H9 (cell line): ENCODE data around the gene WIPF1. TPM values are rescaled to one million over a fixed set of nuclear protein-coding genes. Genes with fewer than 3 reads are reported as not detected.

ENCODE experiments used
- DNase-seq: peaks from one replicate; pipeline ENCODE4 v3.0.0-alpha.2; 2017
- H2AFZ ChIP-seq: one replicate; pipeline ENCODE4 v1.6.1; 2013; ENCODE audit warnings: mild to moderate bottlenecking, low read length, control low read depth, moderate library complexity
- H2AK5ac ChIP-seq: 2 replicates; pipeline ENCODE4 v1.6.1; 2013; ENCODE audit warnings: low read length, control low read depth, mixed read lengths; ENCODE audit not compliant: insufficient read length
- H2BK120ac ChIP-seq: one replicate; pipeline ENCODE4 v1.6.1; 2013; ENCODE audit warnings: low read depth, mild to moderate bottlenecking, low read length, control low read depth, inconsistent platforms; ENCODE audit not compliant: poor library complexity, severe bottlenecking
- H2BK12ac ChIP-seq: 2 replicates; pipeline ENCODE4 v1.6.1; 2013; ENCODE audit warnings: low read length, control low read depth, mixed read lengths, low read depth; ENCODE audit not compliant: insufficient read length
- H2BK15ac ChIP-seq: 2 replicates; pipeline ENCODE4 v1.6.1; 2013; ENCODE audit warnings: low read depth, low read length, control low read depth
- H2BK20ac ChIP-seq: one replicate; pipeline ENCODE4 v1.6.1; 2013; ENCODE audit warnings: low read depth, mild to moderate bottlenecking, low read length, control low read depth, inconsistent platforms; ENCODE audit not compliant: poor library complexity, severe bottlenecking
- H2BK5ac ChIP-seq: 2 replicates; pipeline ENCODE4 v1.6.1; 2013; ENCODE audit warnings: low read length, control low read depth, mixed read lengths; ENCODE audit not compliant: insufficient read length
- H3K14ac ChIP-seq: 2 replicates; pipeline ENCODE4 v1.6.1; 2013; ENCODE audit warnings: low read length, control low read depth; ENCODE audit not compliant: insufficient read depth
- H3K18ac ChIP-seq: 2 replicates; pipeline ENCODE4 v1.6.1; 2013; ENCODE audit warnings: low read depth, mild to moderate bottlenecking, mixed read lengths, low read length, control low read depth; ENCODE audit not compliant: insufficient read length
- H3K23ac ChIP-seq: 2 replicates; pipeline ENCODE4 v1.6.1; 2013; ENCODE audit warnings: low read length, control low read depth, mixed read lengths, low read depth; ENCODE audit not compliant: insufficient read length
- H3K23me2 ChIP-seq: 2 replicates; pipeline ENCODE4 v1.6.1; 2013; ENCODE audit warnings: low read depth, mild to moderate bottlenecking, mixed read lengths, low read length, control low read depth; ENCODE audit not compliant: insufficient read length, poor library complexity, severe bottlenecking
- H3K27ac ChIP-seq: 2 replicates; pipeline ENCODE4 v1.5.1; 2013; ENCODE audit warnings: low read length, control low read depth, mixed read lengths, low read depth; ENCODE audit not compliant: insufficient read length
- H3K27me3 ChIP-seq: 2 replicates; pipeline ENCODE4 v1.6.1; 2013; ENCODE audit warnings: low read length, control low read depth, inconsistent platforms; ENCODE audit not compliant: insufficient read depth
- H3K4ac ChIP-seq: 2 replicates; pipeline ENCODE4 v1.6.1; 2013; ENCODE audit warnings: low read depth, mild to moderate bottlenecking, control low read depth, inconsistent platforms, low read length, moderate library complexity
- H3K4me1 ChIP-seq: 2 replicates; pipeline ENCODE4 v1.6.1; 2013; ENCODE audit warnings: low read length, control low read depth, inconsistent platforms; ENCODE audit not compliant: insufficient read depth
- H3K4me2 ChIP-seq: 2 replicates; pipeline ENCODE4 v1.6.1; 2013; ENCODE audit warnings: low read length, control low read depth, mixed read lengths; ENCODE audit not compliant: insufficient read length, insufficient read depth
- H3K56ac ChIP-seq: 2 replicates; pipeline ENCODE4 v1.6.1; 2013; ENCODE audit warnings: low read depth, mild to moderate bottlenecking, mixed read lengths, low read length, control low read depth; ENCODE audit not compliant: insufficient read length
- H3K79me1 ChIP-seq: 2 replicates; pipeline ENCODE4 v1.6.1; 2013; ENCODE audit warnings: low read depth, mild to moderate bottlenecking, moderate library complexity, low read length, control low read depth, inconsistent platforms; ENCODE audit not compliant: insufficient read depth, poor library complexity, severe bottlenecking
- H3K79me2 ChIP-seq: 2 replicates; pipeline ENCODE4 v1.6.1; 2013; ENCODE audit warnings: low read length, control low read depth, inconsistent platforms; ENCODE audit not compliant: insufficient read depth
- H3K9ac ChIP-seq: 2 replicates; pipeline ENCODE4 v1.6.1; 2013; ENCODE audit warnings: low read length, control low read depth, mixed read lengths; ENCODE audit not compliant: insufficient read length; ENCODE audit errors: extremely low read depth
- H3K9me3 ChIP-seq: one replicate; pipeline ENCODE4 v1.6.1; 2013; ENCODE audit warnings: low read depth, low read length, inconsistent platforms; ENCODE audit not compliant: control insufficient read depth
- H3T11ph ChIP-seq: one replicate; pipeline ENCODE4 v1.6.1; 2013; ENCODE audit warnings: mild to moderate bottlenecking, low read length, control low read depth, inconsistent platforms
- H4K20me1 ChIP-seq: one replicate; pipeline ENCODE4 v1.6.1; 2013; ENCODE audit not compliant: control insufficient read depth, insufficient read length, insufficient read depth
- H4K5ac ChIP-seq: 2 replicates; pipeline ENCODE4 v1.6.1; 2013; ENCODE audit warnings: low read depth, mild to moderate bottlenecking, mixed read lengths, low read length, control low read depth; ENCODE audit not compliant: insufficient read length
- H4K8ac ChIP-seq: replicated peaks from 2 replicates; pipeline ENCODE4 v1.6.1; 2013; ENCODE audit warnings: low read length, control low read depth, mixed read lengths, low read depth; ENCODE audit not compliant: insufficient read length
- H4K91ac ChIP-seq: 2 replicates; pipeline ENCODE4 v1.6.1; 2013; ENCODE audit warnings: low read depth, mild to moderate bottlenecking, moderate library complexity, mixed read lengths, low read length, control low read depth; ENCODE audit not compliant: insufficient read length
- H3K27ac Mint-ChIP-seq, 3 experiments: 2 replicates in 2 of 3; 3 replicates in 1 of 3; pipeline ENCODE4 v1.8.0; 2020 to 2021; ENCODE audit warnings: mixed read lengths in 3 of 3, mild to moderate bottlenecking in 1 of 3, moderate library complexity in 1 of 3
- H3K27me3 Mint-ChIP-seq: 2 replicates; pipeline ENCODE4 v1.8.0; 2021; ENCODE audit warnings: low read depth, mild to moderate bottlenecking, moderate library complexity, mixed read lengths
- H3K36me3 Mint-ChIP-seq, 3 experiments: 2 replicates in 2 of 3; 3 replicates in 1 of 3; pipeline ENCODE4 v1.8.0; 2020 to 2021; ENCODE audit warnings: low read depth in 3 of 3, mixed read lengths in 3 of 3; ENCODE audit not compliant: insufficient read depth in 1 of 3
- H3K4me1 Mint-ChIP-seq, 2 experiments: 2 replicates each; pipeline ENCODE4 v1.8.0; 2020; ENCODE audit warnings: mixed read lengths in 2 of 2
- H3K4me3 Mint-ChIP-seq, 2 experiments: 2 replicates in 1 of 2; 3 replicates in 1 of 2; pipeline ENCODE4 v1.8.0; 2020 to 2021; ENCODE audit warnings: mild to moderate bottlenecking in 2 of 2, mixed read lengths in 2 of 2, moderate library complexity in 1 of 2
- H3K9me3 Mint-ChIP-seq, 2 experiments: 2 replicates in 1 of 2; 3 replicates in 1 of 2; pipeline ENCODE4 v1.8.0; 2020; ENCODE audit warnings: mild to moderate bottlenecking in 2 of 2, mixed read lengths in 2 of 2, moderate library complexity in 1 of 2
- WGBS: extraction: QIAGEN DNeasy Blood & Tissue Kit; methylation state at CpG from one replicate; pipeline ENCODE4 v1.1.7; 2013; ENCODE audit warnings: missing lambda C conversion rate, low lambda C conversion rate, mixed read lengths; ENCODE audit not compliant: insufficient read length; ENCODE audit errors: extremely low coverage; 5-methylcytosine and 5-hydroxymethylcytosine counted together
- total RNA-seq: library from RNA; stranded (reverse); gene quantifications from 2 replicates; pipeline ENCODE4 v1.2.1, GENCODE V29; 2021
- TF ChIP-seq, protein P1 (sequence below): fragments of 200-600 bp; sonication (generic); conservative IDR thresholded peaks from 3 replicates; pipeline ENCODE4 v1.8.0; 2021; ENCODE audit warnings: antibody characterized with exemption, mild to moderate bottlenecking

Gene WIPF1
- total RNA-seq, 1 experiment from 2014 or later = 5.1 TPM

DNA sequence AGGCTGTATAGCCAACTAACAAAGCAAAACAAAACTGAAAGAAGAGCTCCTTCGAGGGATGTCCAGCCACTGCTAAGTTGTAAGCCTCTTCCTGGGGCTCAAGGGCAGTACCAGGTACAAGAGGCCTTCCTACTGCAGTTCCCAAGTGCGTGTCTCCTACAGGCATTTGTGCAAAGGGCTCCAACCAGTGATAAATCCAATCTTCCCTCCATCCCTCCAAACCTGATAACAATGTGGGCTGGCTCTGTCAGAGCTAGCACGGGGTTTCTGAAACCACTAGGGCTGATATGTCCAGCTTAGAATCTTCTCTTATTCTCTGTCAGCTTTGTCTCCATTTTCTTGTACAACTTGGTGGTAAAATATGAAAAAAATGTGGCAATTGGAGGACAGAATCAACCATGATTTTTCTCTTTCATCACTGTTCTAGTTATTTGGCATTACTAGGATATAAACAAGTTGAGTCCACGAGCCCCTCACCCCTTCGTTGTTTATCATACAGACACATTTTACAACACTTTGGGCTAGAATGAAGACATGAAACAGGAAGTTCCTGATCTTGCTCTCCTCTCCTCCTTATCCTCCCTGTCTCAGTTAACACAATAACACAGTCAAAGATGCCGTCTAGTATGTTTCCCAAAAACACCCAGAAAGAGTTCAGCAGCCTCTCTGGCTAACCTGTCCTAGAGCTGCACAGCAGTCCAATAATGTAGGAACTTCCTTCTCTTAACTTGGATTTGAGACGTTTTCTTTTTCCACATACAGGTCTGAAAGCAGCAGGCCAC is 35.4 kb upstream of the WIPF1 start:
- Mint-ChIP-seq H3K27me3 (no peaks in the 10 kb centered on the region), H3K4me1 (peaks cover 3 to 6% of the 10 kb centered on the region in 2 experiments; a peak in 3 of 4 replicates), H3K9me3 (no peaks in the 10 kb centered on the region), H3K4me3 (no peak overlapping the region), H3K36me3 (no peaks in the 10 kb centered on the region), H3K27ac (peak overlapping the region in 1 of 3 experiments; percentile 13; a peak in 2 of 7 replicates)
- Histone ChIP-seq H4K5ac (no peak overlapping the region), H2BK20ac (no peak overlapping the region), H2BK15ac (no peak overlapping the region), H2BK12ac (no peak overlapping the region), H4K91ac (no peak overlapping the region), H3K79me1 (no peaks in the 10 kb centered on the region), H2AK5ac (no peak overlapping the region), H3K27me3 (no peaks in the 10 kb centered on the region), H3K23me2 (no peaks in the 10 kb centered on the region), H4K20me1 (no peaks in the 10 kb centered on the region), H3T11ph (no peak overlapping the region), H3K18ac (no peak overlapping the region), H3K14ac (no peak overlapping the region), H3K9ac (no peak overlapping the region), H3K79me2 (no peaks in the 10 kb centered on the region), H3K9me3 (no peaks in the 10 kb centered on the region), H3K4me2 (no peak overlapping the region), H2BK120ac (no peak overlapping the region), H4K8ac (no peak overlapping the region), H3K27ac (no peak overlapping the region), H3K4me1 (peaks cover 3% of the 10 kb centered on the region; the same call in 1 of the 2 replicates), H3K23ac (no peak overlapping the region), H3K4ac (no peak overlapping the region), H2BK5ac (no peak overlapping the region), H3K56ac (no peak overlapping the region), H2AFZ (no peak overlapping the region)
- no peak for DNase-seq
- no CpG with 5 or more reads among the region's 7 CpGs for WGBS
- TF ChIP-seq, protein P1, sequence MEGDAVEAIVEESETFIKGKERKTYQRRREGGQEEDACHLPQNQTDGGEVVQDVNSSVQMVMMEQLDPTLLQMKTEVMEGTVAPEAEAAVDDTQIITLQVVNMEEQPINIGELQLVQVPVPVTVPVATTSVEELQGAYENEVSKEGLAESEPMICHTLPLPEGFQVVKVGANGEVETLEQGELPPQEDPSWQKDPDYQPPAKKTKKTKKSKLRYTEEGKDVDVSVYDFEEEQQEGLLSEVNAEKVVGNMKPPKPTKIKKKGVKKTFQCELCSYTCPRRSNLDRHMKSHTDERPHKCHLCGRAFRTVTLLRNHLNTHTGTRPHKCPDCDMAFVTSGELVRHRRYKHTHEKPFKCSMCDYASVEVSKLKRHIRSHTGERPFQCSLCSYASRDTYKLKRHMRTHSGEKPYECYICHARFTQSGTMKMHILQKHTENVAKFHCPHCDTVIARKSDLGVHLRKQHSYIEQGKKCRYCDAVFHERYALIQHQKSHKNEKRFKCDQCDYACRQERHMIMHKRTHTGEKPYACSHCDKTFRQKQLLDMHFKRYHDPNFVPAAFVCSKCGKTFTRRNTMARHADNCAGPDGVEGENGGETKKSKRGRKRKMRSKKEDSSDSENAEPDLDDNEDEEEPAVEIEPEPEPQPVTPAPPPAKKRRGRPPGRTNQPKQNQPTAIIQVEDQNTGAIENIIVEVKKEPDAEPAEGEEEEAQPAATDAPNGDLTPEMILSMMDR = no peak
